Endothelial cell (in vitro differentiated cells): ENCODE data around the gene GAS7. TPM values are rescaled to one million over a fixed set of nuclear protein-coding genes. Genes with fewer than 3 reads are reported as not detected.

ENCODE experiments used
- DNase-seq: peaks from one replicate; pipeline ENCODE4 v3.0.0; 2021; ENCODE audit warnings: low spot score
- H3K27ac Mint-ChIP-seq: one replicate; pipeline ENCODE4 v1.8.0; 2021; ENCODE audit warnings: mixed read lengths, inconsistent platforms; ENCODE audit not compliant: unreplicated experiment
- H3K27me3 Mint-ChIP-seq: one replicate; pipeline ENCODE4 v1.8.0; 2021; ENCODE audit warnings: mild to moderate bottlenecking, moderate library complexity, mixed read lengths, inconsistent platforms; ENCODE audit not compliant: unreplicated experiment
- H3K36me3 Mint-ChIP-seq: one replicate; pipeline ENCODE4 v1.8.0; 2021; ENCODE audit warnings: mild to moderate bottlenecking, low read depth, mixed read lengths, inconsistent platforms; ENCODE audit not compliant: unreplicated experiment
- H3K4me1 Mint-ChIP-seq: one replicate; pipeline ENCODE4 v1.8.0; 2021; ENCODE audit warnings: mild to moderate bottlenecking, mixed read lengths, inconsistent platforms; ENCODE audit not compliant: unreplicated experiment
- H3K4me3 Mint-ChIP-seq: one replicate; pipeline ENCODE4 v1.8.0; 2021; ENCODE audit warnings: mild to moderate bottlenecking, mixed read lengths, inconsistent platforms; ENCODE audit not compliant: unreplicated experiment
- H3K9me3 Mint-ChIP-seq: one replicate; pipeline ENCODE4 v1.8.0; 2021; ENCODE audit warnings: mixed read lengths, inconsistent platforms; ENCODE audit not compliant: unreplicated experiment
- total RNA-seq: library from RNA; stranded (reverse); fragmentation: NEBNext Ultra II Directional; extraction: Animal tissue kit (Norgen Biotek cat#: 25700); gene quantifications from one replicate; pipeline ENCODE4 v1.2.1, GENCODE V29; 2021; ENCODE audit not compliant: unreplicated experiment
- TF ChIP-seq, protein P1 (sequence below): fragments of 200-600 bp; sonication (generic); IDR thresholded peaks from one replicate; pipeline ENCODE4 v1.5.0; 2021; ENCODE audit warnings: antibody characterized with exemption; ENCODE audit not compliant: unreplicated experiment

The GAS7 gene
- total RNA-seq, 1 donor from 2014 or later, result 7.0 TPM

GRCh38 chr17:10082795-10083194 lies 115.6 kb downstream of the GAS7 start:
- H3K4me3 Mint-ChIP-seq, result no peak overlapping the region

GRCh38 chr17:10081571-10082169 lies 116.7 kb downstream of the GAS7 start:
- DNase-seq, result no peak
- H3K9me3 Mint-ChIP-seq, result peaks cover 14% of the 10 kb centered on the region
- H3K27me3 Mint-ChIP-seq, result peaks cover 8% of the 10 kb centered on the region
- peaks cover 7% of the 10 kb centered on the region for H3K36me3 Mint-ChIP-seq
- peaks cover 11% of the 10 kb centered on the region for H3K4me1 Mint-ChIP-seq
- TF ChIP-seq, protein P1, sequence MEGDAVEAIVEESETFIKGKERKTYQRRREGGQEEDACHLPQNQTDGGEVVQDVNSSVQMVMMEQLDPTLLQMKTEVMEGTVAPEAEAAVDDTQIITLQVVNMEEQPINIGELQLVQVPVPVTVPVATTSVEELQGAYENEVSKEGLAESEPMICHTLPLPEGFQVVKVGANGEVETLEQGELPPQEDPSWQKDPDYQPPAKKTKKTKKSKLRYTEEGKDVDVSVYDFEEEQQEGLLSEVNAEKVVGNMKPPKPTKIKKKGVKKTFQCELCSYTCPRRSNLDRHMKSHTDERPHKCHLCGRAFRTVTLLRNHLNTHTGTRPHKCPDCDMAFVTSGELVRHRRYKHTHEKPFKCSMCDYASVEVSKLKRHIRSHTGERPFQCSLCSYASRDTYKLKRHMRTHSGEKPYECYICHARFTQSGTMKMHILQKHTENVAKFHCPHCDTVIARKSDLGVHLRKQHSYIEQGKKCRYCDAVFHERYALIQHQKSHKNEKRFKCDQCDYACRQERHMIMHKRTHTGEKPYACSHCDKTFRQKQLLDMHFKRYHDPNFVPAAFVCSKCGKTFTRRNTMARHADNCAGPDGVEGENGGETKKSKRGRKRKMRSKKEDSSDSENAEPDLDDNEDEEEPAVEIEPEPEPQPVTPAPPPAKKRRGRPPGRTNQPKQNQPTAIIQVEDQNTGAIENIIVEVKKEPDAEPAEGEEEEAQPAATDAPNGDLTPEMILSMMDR, result no peak
- no peak overlapping the region for H3K4me3 Mint-ChIP-seq
- H3K27ac Mint-ChIP-seq, result no peak overlapping the region

More at GRCh38 chr17:10082795-10083194, 115.6 kb downstream of the GAS7 start:
- Mint-ChIP-seq H3K4me1 (peaks cover 17% of the 10 kb centered on the region), H3K9me3 (peaks cover 10% of the 10 kb centered on the region), H3K27ac (no peak overlapping the region), H3K36me3 (peaks cover 7% of the 10 kb centered on the region), H3K27me3 (peaks cover 8% of the 10 kb centered on the region)
- no peak for DNase-seq
- TF ChIP-seq, protein P1, result no peak

DNA sequence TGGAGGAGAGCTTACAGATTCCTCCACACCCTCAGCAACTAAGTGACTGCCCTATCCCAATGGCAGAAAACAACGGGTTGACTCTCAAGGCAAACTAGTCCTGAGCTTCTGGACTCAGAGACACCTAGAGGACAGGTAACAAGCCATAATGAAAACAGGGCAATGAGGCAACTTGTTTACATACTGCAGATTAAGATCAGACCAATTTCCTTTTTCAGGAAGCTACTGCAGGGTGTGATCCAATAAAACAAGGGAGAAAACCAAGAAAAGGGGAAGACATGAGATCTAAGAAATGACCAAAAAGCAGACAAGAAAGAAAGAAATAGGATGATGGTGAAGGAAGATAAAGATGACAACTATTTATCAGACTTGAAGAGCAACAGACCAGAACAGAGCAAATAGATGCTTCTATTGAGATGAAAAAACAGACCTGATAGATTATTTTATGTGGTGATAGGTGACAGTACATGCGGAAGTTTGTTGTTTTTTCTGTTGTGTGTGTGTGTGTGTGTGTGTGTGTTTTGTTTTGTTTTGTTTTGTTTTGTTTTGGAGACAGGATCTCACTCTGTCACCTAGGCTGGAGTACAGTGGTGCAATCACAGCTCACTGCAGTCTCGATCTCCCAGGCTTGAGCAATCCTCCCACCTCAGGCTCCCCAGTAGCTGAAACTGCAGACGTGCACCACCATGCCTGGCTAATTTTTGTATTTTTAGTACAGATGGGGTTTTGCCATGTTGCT lies 120.7 kb downstream of the GAS7 start:
- TF ChIP-seq, protein P1, result no peak
- no peak for DNase-seq
- H3K4me3 Mint-ChIP-seq, result no peak overlapping the region
- peaks cover 7% of the 10 kb centered on the region for H3K9me3 Mint-ChIP-seq
- H3K27me3 Mint-ChIP-seq, result peaks cover 6% of the 10 kb centered on the region
- peaks cover 4% of the 10 kb centered on the region for H3K36me3 Mint-ChIP-seq
- no peaks in the 10 kb centered on the region for H3K4me1 Mint-ChIP-seq
- H3K27ac Mint-ChIP-seq, result no peak overlapping the region

- peaks cover 5% of the 10 kb centered on the region for H3K9me3 Mint-ChIP-seq
- H3K36me3 Mint-ChIP-seq, result peaks cover 2% of the 10 kb centered on the region
- H3K27me3 Mint-ChIP-seq, result peaks cover 5% of the 10 kb centered on the region
- no peaks in the 10 kb centered on the region for H3K4me1 Mint-ChIP-seq
- no peak overlapping the region for H3K27ac Mint-ChIP-seq
- no peak for DNase-seq
- no peak overlapping the region for H3K4me3 Mint-ChIP-seq
- TF ChIP-seq, protein P1, result no peak
These were observed 122.5 kb downstream of the GAS7 start for GRCh38 chr17:10075919-10076318.

DNA sequence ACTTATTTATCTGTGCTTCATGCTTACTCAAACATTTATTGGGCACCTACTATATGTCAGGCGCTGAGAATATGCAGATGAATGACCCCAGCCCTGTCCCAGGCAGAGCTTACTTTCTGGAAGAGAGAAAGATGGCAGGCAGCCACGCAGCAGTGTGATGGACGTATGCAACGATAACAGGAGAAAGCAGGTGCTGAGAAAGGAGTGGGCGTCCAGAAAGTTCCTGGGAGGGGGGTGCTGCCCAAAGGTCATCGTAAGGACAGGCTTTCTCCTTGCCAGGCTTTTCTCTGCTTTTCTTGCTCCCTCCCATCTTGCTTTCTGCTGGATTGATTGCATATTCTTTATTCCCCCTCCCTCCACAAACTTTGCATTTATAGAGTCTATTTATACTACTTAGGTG lies 124.5 kb downstream of the GAS7 start:
- TF ChIP-seq, protein P1, result no peak
- DNase-seq, result no peak

More for the DNA sequence above, 124.5 kb downstream of the GAS7 start:
- peaks cover 2% of the 10 kb centered on the region for H3K36me3 Mint-ChIP-seq
- no peak overlapping the region for H3K4me3 Mint-ChIP-seq
- H3K27me3 Mint-ChIP-seq, result peaks cover 5% of the 10 kb centered on the region
- H3K27ac Mint-ChIP-seq, result no peak overlapping the region
- H3K4me1 Mint-ChIP-seq, result no peaks in the 10 kb centered on the region
- peaks cover 5% of the 10 kb centered on the region for H3K9me3 Mint-ChIP-seq
